HepG2 (cell line): Measurements from ENCODE around the gene SV2B.

Experiments
- NFYB ChIP-seq: sonication (generic); formaldehyde crosslinking; IDR thresholded peaks from 2 replicates; pipeline ENCODE4 v1.4.0; 2020; ENCODE audit warnings: missing genetic modification reagents
- RAD21 ChIP-seq: fragments of 450-650 bp; formaldehyde crosslinking; IDR thresholded peaks from 2 replicates; pipeline ENCODE4 v1.5.0; 2020; ENCODE audit warnings: mild to moderate bottlenecking
- RBM39 ChIP-seq: fragments of 200-400 bp; formaldehyde crosslinking; IDR thresholded peaks from one replicate; pipeline ENCODE4 v1.6.1; 2018; ENCODE audit warnings: antibody characterized with exemption, mild to moderate bottlenecking, low read depth, low read length; ENCODE audit not compliant: poor library complexity, severe bottlenecking
- TAF1 ChIP-seq: sonication (generic); formaldehyde crosslinking; IDR thresholded peaks from 2 replicates; pipeline ENCODE4 v1.4.0; 2020; ENCODE audit warnings: missing genetic modification reagents
- TF ChIP-seq, protein P1 (sequence below), 2 experiments: sonication (generic) in 1 of 2; formaldehyde crosslinking in 1 of 2; IDR thresholded peaks; 2 replicates each; pipeline versions ENCODE4 v1.4.0 to v1.6.1; 2016 to 2020; ENCODE audit warnings: borderline replicate concordance in 1 of 2, low read depth in 1 of 2, mild to moderate bottlenecking in 1 of 2, missing genetic modification reagents in 1 of 2
- TF ChIP-seq, protein P2 (sequence below): sonication (generic); formaldehyde crosslinking; IDR thresholded peaks from 2 replicates; pipeline ENCODE4 v1.4.0; 2020; ENCODE audit warnings: low read depth, mild to moderate bottlenecking, missing genetic modification reagents
- TF ChIP-seq, protein P3 (sequence below): sonication (generic); formaldehyde crosslinking; IDR thresholded peaks from 2 replicates; pipeline ENCODE4 v1.5.0; 2020; ENCODE audit warnings: mild to moderate bottlenecking, missing genetic modification reagents, moderate library complexity
- TF ChIP-seq, protein P4 (sequence below): sonication (generic); formaldehyde crosslinking; IDR thresholded peaks from 2 replicates; pipeline ENCODE4 v1.4.0; 2020; ENCODE audit warnings: missing genetic modification reagents
- TF ChIP-seq, protein P5 (sequence below): sonication (generic); formaldehyde crosslinking; IDR thresholded peaks from 2 replicates; pipeline ENCODE4 v1.8.1; 2023; ENCODE audit warnings: mild to moderate bottlenecking, missing genetic modification reagents
- TF ChIP-seq, protein P6 (sequence below): sonication (generic); formaldehyde crosslinking; IDR thresholded peaks from 2 replicates; pipeline ENCODE4 v1.9.0; 2022; ENCODE audit warnings: low read depth, missing genetic modification reagents

DNA sequence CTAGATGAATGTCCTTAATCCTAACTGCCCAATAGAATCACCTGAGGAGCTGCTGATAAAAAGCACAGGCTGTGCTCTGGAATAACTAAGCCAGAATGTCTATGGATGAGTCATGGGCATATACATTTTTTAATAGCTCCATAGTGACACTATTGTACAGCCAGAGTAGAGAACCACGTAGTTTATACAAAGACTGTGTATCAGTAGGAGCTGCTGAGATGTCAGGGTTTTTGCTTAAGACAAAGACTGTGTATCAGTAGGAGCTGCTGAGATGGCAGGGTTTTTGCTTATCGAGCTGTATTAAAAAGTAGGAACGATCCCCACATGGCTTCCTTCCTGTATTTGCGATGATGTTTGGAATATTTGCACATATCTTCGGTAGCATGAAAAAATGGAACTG, 137.4 kb downstream of the SV2B start:
- TF ChIP-seq TAF1 (CRISPR knock-in tag) (no peak), RBM39 (no peak), NFYB (CRISPR knock-in tag) (no peak), RAD21 (CRISPR knock-in tag) (no peak)
- TF ChIP-seq, protein P1, sequence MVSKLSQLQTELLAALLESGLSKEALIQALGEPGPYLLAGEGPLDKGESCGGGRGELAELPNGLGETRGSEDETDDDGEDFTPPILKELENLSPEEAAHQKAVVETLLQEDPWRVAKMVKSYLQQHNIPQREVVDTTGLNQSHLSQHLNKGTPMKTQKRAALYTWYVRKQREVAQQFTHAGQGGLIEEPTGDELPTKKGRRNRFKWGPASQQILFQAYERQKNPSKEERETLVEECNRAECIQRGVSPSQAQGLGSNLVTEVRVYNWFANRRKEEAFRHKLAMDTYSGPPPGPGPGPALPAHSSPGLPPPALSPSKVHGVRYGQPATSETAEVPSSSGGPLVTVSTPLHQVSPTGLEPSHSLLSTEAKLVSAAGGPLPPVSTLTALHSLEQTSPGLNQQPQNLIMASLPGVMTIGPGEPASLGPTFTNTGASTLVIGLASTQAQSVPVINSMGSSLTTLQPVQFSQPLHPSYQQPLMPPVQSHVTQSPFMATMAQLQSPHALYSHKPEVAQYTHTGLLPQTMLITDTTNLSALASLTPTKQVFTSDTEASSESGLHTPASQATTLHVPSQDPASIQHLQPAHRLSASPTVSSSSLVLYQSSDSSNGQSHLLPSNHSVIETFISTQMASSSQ (IDR thresholded peaks at IDR 0.05; ENCODE audit: low read depth), result no peak
- TF ChIP-seq, protein P1 (CRISPR knock-in tag; IDR thresholded peaks at IDR 0.05; ENCODE audit: borderline replicate concordance), result no peak
- TF ChIP-seq, protein P2, sequence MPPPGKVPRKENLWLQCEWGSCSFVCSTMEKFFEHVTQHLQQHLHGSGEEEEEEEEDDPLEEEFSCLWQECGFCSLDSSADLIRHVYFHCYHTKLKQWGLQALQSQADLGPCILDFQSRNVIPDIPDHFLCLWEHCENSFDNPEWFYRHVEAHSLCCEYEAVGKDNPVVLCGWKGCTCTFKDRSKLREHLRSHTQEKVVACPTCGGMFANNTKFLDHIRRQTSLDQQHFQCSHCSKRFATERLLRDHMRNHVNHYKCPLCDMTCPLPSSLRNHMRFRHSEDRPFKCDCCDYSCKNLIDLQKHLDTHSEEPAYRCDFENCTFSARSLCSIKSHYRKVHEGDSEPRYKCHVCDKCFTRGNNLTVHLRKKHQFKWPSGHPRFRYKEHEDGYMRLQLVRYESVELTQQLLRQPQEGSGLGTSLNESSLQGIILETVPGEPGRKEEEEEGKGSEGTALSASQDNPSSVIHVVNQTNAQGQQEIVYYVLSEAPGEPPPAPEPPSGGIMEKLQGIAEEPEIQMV (CRISPR knock-in tag), result no peak
- TF ChIP-seq, protein P3, sequence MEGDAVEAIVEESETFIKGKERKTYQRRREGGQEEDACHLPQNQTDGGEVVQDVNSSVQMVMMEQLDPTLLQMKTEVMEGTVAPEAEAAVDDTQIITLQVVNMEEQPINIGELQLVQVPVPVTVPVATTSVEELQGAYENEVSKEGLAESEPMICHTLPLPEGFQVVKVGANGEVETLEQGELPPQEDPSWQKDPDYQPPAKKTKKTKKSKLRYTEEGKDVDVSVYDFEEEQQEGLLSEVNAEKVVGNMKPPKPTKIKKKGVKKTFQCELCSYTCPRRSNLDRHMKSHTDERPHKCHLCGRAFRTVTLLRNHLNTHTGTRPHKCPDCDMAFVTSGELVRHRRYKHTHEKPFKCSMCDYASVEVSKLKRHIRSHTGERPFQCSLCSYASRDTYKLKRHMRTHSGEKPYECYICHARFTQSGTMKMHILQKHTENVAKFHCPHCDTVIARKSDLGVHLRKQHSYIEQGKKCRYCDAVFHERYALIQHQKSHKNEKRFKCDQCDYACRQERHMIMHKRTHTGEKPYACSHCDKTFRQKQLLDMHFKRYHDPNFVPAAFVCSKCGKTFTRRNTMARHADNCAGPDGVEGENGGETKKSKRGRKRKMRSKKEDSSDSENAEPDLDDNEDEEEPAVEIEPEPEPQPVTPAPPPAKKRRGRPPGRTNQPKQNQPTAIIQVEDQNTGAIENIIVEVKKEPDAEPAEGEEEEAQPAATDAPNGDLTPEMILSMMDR, result no peak
- TF ChIP-seq, protein P4, sequence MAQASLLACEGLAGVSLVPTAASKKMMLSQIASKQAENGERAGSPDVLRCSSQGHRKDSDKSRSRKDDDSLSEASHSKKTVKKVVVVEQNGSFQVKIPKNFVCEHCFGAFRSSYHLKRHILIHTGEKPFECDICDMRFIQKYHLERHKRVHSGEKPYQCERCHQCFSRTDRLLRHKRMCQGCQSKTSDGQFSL (CRISPR knock-in tag), result no peak
- TF ChIP-seq, protein P5, sequence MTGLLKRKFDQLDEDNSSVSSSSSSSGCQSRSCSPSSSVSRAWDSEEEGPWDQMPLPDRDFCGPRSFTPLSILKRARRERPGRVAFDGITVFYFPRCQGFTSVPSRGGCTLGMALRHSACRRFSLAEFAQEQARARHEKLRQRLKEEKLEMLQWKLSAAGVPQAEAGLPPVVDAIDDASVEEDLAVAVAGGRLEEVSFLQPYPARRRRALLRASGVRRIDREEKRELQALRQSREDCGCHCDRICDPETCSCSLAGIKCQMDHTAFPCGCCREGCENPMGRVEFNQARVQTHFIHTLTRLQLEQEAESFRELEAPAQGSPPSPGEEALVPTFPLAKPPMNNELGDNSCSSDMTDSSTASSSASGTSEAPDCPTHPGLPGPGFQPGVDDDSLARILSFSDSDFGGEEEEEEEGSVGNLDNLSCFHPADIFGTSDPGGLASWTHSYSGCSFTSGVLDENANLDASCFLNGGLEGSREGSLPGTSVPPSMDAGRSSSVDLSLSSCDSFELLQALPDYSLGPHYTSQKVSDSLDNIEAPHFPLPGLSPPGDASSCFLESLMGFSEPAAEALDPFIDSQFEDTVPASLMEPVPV (CRISPR knock-in tag), result no peak
- TF ChIP-seq, protein P6, sequence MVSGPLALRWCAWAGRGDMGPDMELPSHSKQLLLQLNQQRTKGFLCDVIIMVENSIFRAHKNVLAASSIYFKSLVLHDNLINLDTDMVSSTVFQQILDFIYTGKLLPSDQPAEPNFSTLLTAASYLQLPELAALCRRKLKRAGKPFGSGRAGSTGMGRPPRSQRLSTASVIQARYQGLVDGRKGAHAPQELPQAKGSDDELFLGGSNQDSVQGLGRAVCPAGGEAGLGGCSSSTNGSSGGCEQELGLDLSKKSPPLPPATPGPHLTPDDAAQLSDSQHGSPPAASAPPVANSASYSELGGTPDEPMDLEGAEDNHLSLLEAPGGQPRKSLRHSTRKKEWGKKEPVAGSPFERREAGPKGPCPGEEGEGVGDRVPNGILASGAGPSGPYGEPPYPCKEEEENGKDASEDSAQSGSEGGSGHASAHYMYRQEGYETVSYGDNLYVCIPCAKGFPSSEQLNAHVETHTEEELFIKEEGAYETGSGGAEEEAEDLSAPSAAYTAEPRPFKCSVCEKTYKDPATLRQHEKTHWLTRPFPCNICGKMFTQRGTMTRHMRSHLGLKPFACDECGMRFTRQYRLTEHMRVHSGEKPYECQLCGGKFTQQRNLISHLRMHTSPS, result no peak
